Measurements from ENCODE around the gene CMTM5. TPM values are rescaled to one million over a fixed set of nuclear protein-coding genes. Genes with fewer than 3 reads are reported as not detected.
"Not testable (repeated sequence)": the region's sequence is repeated elsewhere in the genome, so short reads cannot be mapped to it uniquely, and the experiment has no call there.

Gene CMTM5
- total RNA-seq, 1 donor from 2014 or later = not detected

DNA sequence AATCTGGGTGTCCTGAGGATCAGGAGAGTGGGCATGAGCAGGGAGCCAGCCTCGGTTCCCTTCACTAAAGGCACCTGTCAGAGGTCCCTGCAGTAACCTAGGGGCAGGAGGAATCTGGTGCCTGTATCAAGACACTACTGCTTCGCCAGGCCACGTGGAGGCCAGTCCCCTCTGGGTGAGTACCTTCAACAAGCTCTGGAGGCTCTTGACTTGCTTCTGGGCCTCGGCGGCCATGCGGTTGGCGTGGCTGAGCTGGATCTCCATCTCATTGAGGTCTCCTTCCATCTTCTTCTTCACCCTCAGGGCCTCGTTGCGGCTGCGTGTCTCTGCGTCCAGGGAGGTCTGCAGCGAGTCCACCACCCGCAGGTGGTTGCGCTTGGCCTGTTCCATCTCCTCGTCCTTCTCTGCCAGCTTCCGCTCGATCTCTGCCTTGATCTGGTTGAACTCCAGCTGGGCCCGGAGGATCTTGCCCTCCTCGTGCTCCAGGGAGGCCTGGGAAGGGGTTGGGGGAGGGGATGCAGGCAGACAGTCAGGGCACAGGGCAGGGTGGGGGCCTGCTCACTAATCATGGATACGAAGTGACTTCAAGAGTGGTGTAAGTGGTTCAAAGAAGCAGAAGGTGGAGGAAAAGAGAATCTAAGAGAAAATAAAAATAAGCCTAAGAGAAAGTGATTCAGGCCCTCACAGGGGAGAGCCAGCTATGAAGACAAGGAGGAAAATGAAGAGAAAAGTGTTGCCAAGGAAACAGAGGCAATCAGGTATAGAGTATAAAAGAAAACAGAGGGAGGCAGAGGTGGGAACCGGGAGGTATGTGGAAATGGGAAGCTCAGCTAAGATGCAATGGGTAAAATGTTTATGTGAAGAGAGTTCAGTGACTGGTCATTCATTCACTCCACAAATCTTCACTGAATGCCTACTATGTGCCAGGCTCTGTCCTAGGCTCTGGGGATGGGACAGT, 39.3 kb downstream of the CMTM5 start:
- DNase-seq (ENCODE audit: low spot score) = no peak
- TF ChIP-seq CTCF (IDR thresholded peaks at IDR 0.05) = no peak
- H3K9me3 Mint-ChIP-seq (ENCODE audit: low read depth) = no peaks in the 10 kb centered on the region
- no peaks in the 10 kb centered on the region for H3K4me1 Mint-ChIP-seq (ENCODE audit: low read depth)
- H3K4me3 Mint-ChIP-seq (ENCODE audit: unreplicated experiment) = no peak overlapping the region
- no peak overlapping the region for H3K27ac Mint-ChIP-seq (ENCODE audit: unreplicated experiment)
- no peaks in the 10 kb centered on the region for H3K36me3 Mint-ChIP-seq (ENCODE audit: low read depth)
- peaks cover 47% of the 10 kb centered on the region for H3K27me3 Mint-ChIP-seq (ENCODE audit: low read depth)

DNA sequence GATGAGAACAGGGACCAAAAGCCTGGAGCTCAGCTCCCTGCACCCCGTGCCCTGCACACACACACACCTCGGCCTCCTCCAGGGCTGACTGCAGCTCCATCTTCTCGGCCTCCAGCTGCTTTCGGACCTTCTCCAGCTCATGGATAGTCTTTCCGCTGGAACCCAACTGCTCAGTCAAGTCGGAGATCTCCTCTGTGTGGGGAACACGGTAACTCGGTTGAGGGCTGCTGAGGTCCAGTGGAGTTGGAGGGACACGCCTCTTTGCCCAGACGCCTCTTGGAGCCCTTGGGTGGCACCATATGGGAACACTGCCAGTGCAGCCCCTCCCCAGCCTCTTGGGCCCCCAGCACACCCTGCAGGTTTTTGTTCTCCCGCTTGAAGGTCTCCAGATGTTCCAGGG, 40.0 kb downstream of the CMTM5 start:
- Mint-ChIP-seq H3K9me3 (ENCODE audit: low read depth) (no peaks in the 10 kb centered on the region), H3K36me3 (ENCODE audit: low read depth) (no peaks in the 10 kb centered on the region), H3K4me1 (ENCODE audit: low read depth) (no peaks in the 10 kb centered on the region), H3K4me3 (ENCODE audit: unreplicated experiment) (no peak overlapping the region), H3K27ac (ENCODE audit: unreplicated experiment) (no peak overlapping the region), H3K27me3 (ENCODE audit: low read depth) (peaks cover 41% of the 10 kb centered on the region)
- no peak for TF ChIP-seq CTCF (IDR thresholded peaks at IDR 0.05)
- no peak for DNase-seq (ENCODE audit: low spot score)

GRCh38 chr14:23417269-23417668, 40.4 kb downstream of the CMTM5 start:
- H3K27ac Mint-ChIP-seq (ENCODE audit: unreplicated experiment); H3K4me1 Mint-ChIP-seq (ENCODE audit: low read depth); H3K4me3 Mint-ChIP-seq (ENCODE audit: unreplicated experiment); H3K36me3 Mint-ChIP-seq (ENCODE audit: low read depth); DNase-seq (ENCODE audit: low spot score); H3K9me3 Mint-ChIP-seq (ENCODE audit: low read depth): not testable (repeated sequence)
- H3K27me3 Mint-ChIP-seq (ENCODE audit: low read depth) = peaks cover 40% of the 10 kb centered on the region

DNA sequence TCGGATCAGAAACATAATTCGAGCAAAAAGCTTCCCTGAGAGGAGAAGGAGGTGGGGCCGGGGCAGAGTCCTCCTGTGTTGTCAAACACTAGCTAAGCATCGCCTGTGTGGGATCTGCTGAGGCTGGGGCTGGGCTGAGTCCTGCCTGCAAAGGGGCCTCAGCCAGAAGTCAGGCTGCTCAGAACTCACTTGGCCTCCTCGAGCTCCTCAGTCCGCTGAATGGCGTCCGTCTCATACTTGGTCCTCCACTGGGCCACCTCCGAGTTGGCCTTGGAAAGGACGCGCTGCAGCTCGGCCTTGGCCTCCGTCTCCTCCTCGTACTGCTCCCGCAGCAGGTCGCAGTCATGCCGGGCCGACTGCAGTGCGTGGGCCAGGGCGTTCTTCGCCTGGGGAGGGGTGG, 41.2 kb downstream of the CMTM5 start:
- Mint-ChIP-seq H3K4me1 (ENCODE audit: low read depth) (no peaks in the 10 kb centered on the region), H3K4me3 (ENCODE audit: unreplicated experiment) (no peak overlapping the region), H3K27me3 (ENCODE audit: low read depth) (peaks cover 38% of the 10 kb centered on the region), H3K9me3 (ENCODE audit: low read depth) (no peaks in the 10 kb centered on the region), H3K36me3 (ENCODE audit: low read depth) (no peaks in the 10 kb centered on the region), H3K27ac (ENCODE audit: unreplicated experiment) (no peak overlapping the region)
- DNase-seq (ENCODE audit: low spot score) = no peak
- no peak for TF ChIP-seq CTCF (IDR thresholded peaks at IDR 0.05)

GRCh38 chr14:23419646-23420045, 42.8 kb downstream of the CMTM5 start:
- H3K4me3 Mint-ChIP-seq (ENCODE audit: unreplicated experiment); H3K36me3 Mint-ChIP-seq (ENCODE audit: low read depth); H3K4me1 Mint-ChIP-seq (ENCODE audit: low read depth); H3K9me3 Mint-ChIP-seq (ENCODE audit: low read depth); H3K27ac Mint-ChIP-seq (ENCODE audit: unreplicated experiment); DNase-seq (ENCODE audit: low spot score): not testable (repeated sequence)
- H3K27me3 Mint-ChIP-seq (ENCODE audit: low read depth) = peaks cover 35% of the 10 kb centered on the region

GRCh38 chr14:23421594-23421993, 44.7 kb downstream of the CMTM5 start:
- Mint-ChIP-seq H3K36me3 (ENCODE audit: low read depth) (no peaks in the 10 kb centered on the region), H3K4me1 (ENCODE audit: low read depth) (no peaks in the 10 kb centered on the region), H3K4me3 (ENCODE audit: unreplicated experiment) (no peak overlapping the region), H3K27me3 (ENCODE audit: low read depth) (peaks cover 31% of the 10 kb centered on the region), H3K27ac (ENCODE audit: unreplicated experiment) (no peak overlapping the region), H3K9me3 (ENCODE audit: low read depth) (no peaks in the 10 kb centered on the region)
- TF ChIP-seq CTCF (IDR thresholded peaks at IDR 0.05) = no peak
- DNase-seq (ENCODE audit: low spot score) = no peak
